Measurements from ENCODE around the gene SCGB3A1. TPM values are rescaled to one million over a fixed set of nuclear protein-coding genes. Genes with fewer than 3 reads are reported as not detected.

The SCGB3A1 gene
- total and polyA plus RNA-seq, 9 of the 15 experiments (the other 6 are each of a cell fraction or from before 2014, with no cell fraction given), result 0.33 TPM; not detected in 8

DNA sequence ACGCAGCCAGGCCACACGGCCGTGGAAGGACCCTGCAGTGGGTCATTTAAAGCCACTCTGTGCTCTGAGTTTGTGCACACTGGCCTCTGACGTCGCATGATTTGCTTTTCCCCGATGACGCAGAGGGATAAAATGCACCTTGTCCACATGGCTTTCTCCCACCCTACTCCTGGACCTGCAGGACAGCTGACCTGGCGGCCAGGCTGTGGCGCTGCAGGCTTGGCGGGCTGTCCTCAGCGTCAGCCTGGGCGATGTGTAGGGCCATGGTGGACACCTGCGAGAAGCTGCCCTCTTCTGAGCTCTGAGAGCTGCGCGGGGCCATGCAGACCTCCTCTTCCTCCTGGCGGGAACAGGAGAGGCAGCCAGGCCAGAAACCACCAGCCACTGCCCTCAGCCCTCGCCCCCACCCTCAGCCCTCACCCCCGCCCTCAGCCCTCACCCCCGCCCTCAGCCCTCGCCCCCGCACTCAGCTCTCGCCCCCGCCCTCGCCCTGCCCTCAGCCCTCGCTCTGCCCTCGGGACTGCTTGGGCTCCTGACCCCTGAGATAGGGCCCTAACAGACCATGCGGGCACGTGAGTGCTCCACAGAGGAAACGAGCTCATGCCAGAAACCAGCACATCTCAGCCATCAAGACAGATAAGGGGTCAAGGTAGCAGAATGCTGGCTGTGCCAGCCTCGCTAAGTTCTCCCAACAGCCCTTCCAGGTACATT, 20.0 kb upstream of the SCGB3A1 start (continued):
- no peak for TF ChIP-seq KLF6 (CRISPR knock-in tag; IDR thresholded peaks at IDR 0.05; ENCODE audit: borderline replicate concordance)
- TF ChIP-seq RB1 (IDR thresholded peaks at IDR 0.05; ENCODE audit: low read depth), result peak; percentile 75
- TF ChIP-seq HMGN3 (IDR thresholded peaks at IDR 0.05; ENCODE audit: borderline replicate concordance, extremely low read depth, insufficient read length, low read depth, low read length), result no peak
- no peak for TF ChIP-seq ZBTB17 (CRISPR knock-in tag; IDR thresholded peaks at IDR 0.05)
- TF ChIP-seq ZNF121 (CRISPR knock-in tag; conservative IDR thresholded peaks at IDR 0.05), result no peak
- no peak for TF ChIP-seq NCOA2 (IDR thresholded peaks at IDR 0.05; ENCODE audit: partially characterized antibody in 2 of 2)
- peak; percentile 91 for TF ChIP-seq TFAP4 (CRISPR knock-in tag; IDR thresholded peaks at IDR 0.05; ENCODE audit: borderline replicate concordance)
- peak; percentile 38; the same call in 1 of the 2 replicates for TF ChIP-seq DEAF1 (CRISPR knock-in tag; IDR thresholded peaks at IDR 0.05)
- TF ChIP-seq RERE (CRISPR knock-in tag; IDR thresholded peaks at IDR 0.05; ENCODE audit: borderline replicate concordance), result no peak
- no peak for TF ChIP-seq ILK (tag; IDR thresholded peaks at IDR 0.05; ENCODE audit: borderline replicate concordance, low read depth)
- TF ChIP-seq, protein P1, sequence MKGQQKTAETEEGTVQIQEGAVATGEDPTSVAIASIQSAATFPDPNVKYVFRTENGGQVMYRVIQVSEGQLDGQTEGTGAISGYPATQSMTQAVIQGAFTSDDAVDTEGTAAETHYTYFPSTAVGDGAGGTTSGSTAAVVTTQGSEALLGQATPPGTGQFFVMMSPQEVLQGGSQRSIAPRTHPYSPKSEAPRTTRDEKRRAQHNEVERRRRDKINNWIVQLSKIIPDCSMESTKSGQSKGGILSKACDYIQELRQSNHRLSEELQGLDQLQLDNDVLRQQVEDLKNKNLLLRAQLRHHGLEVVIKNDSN (CRISPR knock-in tag; IDR thresholded peaks at IDR 0.05), result peak; percentile 61
- TF ChIP-seq, protein P2, sequence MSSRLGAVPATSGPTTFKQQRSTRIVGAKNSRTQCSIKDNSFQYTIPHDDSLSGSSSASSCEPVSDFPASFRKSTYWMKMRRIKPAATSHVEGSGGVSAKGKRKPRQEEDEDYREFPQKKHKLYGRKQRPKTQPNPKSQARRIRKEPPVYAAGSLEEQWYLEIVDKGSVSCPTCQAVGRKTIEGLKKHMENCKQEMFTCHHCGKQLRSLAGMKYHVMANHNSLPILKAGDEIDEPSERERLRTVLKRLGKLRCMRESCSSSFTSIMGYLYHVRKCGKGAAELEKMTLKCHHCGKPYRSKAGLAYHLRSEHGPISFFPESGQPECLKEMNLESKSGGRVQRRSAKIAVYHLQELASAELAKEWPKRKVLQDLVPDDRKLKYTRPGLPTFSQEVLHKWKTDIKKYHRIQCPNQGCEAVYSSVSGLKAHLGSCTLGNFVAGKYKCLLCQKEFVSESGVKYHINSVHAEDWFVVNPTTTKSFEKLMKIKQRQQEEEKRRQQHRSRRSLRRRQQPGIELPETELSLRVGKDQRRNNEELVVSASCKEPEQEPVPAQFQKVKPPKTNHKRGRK (tag; IDR thresholded peaks at IDR 0.05), result no peak
- TF ChIP-seq DACH1 (IDR thresholded peaks at IDR 0.05; ENCODE audit: partially characterized antibody), result no peak
- TF ChIP-seq MYC (IDR thresholded peaks at IDR 0.05; ENCODE audit: low read depth, low read length), result peak; percentile 66; the same call in 1 of the 2 replicates
- no peak for TF ChIP-seq MYC (CRISPR knock-in tag; IDR thresholded peaks at IDR 0.05; ENCODE audit: borderline replicate concordance, low read depth)
- no peak for TF ChIP-seq GATAD2A (IDR thresholded peaks at IDR 0.05)
- TF ChIP-seq NFIX (CRISPR knock-in tag; IDR thresholded peaks at IDR 0.05; ENCODE audit: low read depth), result no peak
